ENCODE results near the gene CERS1. TPM values are rescaled to one million over a fixed set of nuclear protein-coding genes. Genes with fewer than 3 reads are reported as not detected.

The CERS1 gene
- total RNA-seq, 1 donor from 2014 or later: 15.7 TPM

DNA sequence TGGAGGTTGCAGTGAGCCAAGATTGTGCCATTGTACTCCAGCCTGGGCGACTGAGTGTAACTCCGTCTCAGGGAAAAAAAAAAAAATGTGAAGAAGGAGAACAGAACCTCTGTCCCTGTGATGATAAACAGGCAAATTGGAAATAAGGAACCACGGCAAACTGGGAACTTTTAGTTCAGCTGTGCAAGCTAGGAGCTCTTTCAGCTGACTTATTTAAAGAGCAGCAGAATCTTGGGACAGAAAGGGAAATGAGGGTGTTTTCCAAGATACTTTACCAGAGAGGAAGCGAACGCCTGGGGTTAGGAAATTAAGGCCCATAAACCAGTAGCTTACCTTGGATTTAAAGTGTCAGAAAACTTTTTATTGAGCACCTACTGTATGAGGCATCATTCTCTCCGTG lies 67.2 kb downstream of the CERS1 start:
- peaks cover 12% of the 10 kb centered on the region for H3K4me1 Mint-ChIP-seq (ENCODE audit: unreplicated experiment)
- TF ChIP-seq, protein P1, sequence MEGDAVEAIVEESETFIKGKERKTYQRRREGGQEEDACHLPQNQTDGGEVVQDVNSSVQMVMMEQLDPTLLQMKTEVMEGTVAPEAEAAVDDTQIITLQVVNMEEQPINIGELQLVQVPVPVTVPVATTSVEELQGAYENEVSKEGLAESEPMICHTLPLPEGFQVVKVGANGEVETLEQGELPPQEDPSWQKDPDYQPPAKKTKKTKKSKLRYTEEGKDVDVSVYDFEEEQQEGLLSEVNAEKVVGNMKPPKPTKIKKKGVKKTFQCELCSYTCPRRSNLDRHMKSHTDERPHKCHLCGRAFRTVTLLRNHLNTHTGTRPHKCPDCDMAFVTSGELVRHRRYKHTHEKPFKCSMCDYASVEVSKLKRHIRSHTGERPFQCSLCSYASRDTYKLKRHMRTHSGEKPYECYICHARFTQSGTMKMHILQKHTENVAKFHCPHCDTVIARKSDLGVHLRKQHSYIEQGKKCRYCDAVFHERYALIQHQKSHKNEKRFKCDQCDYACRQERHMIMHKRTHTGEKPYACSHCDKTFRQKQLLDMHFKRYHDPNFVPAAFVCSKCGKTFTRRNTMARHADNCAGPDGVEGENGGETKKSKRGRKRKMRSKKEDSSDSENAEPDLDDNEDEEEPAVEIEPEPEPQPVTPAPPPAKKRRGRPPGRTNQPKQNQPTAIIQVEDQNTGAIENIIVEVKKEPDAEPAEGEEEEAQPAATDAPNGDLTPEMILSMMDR (IDR thresholded peaks at IDR 0.05; ENCODE audit: unreplicated experiment): no peak
- no peak overlapping the region for H3K27ac Mint-ChIP-seq (ENCODE audit: unreplicated experiment)
- no peak overlapping the region for H3K4me3 Mint-ChIP-seq (ENCODE audit: unreplicated experiment)
- no peaks in the 10 kb centered on the region for H3K9me3 Mint-ChIP-seq (ENCODE audit: unreplicated experiment)
- peaks cover 5% of the 10 kb centered on the region for H3K36me3 Mint-ChIP-seq (ENCODE audit: low read depth, unreplicated experiment)
- peaks cover 2% of the 10 kb centered on the region for H3K27me3 Mint-ChIP-seq (ENCODE audit: unreplicated experiment)
- no peak for DNase-seq (ENCODE audit: low spot score)

Other genes starting within 250 kb of the CERS1 start
- 17.5 TPM for gene CRTC1, start 212.5 kb downstream of the CERS1 start, total RNA-seq (ENCODE audit: unreplicated experiment)
- not detected for gene COMP, start 104.9 kb downstream of the CERS1 start, total RNA-seq (ENCODE audit: unreplicated experiment)
- gene UPF1, start 64.2 kb downstream of the CERS1 start, total RNA-seq (ENCODE audit: unreplicated experiment): 69.8 TPM
- 213 TPM for gene COPE, start 23.2 kb upstream of the CERS1 start, total RNA-seq (ENCODE audit: unreplicated experiment)
- 33.7 TPM for gene DDX49, start 23.6 kb upstream of the CERS1 start, total RNA-seq (ENCODE audit: unreplicated experiment)
- 222 TPM for gene HOMER3, start 45.1 kb upstream of the CERS1 start, total RNA-seq (ENCODE audit: unreplicated experiment)
- 109 TPM for gene SUGP2, start 137.4 kb upstream of the CERS1 start, total RNA-seq (ENCODE audit: unreplicated experiment)
- 25.9 TPM for gene ARMC6, start 137.4 kb upstream of the CERS1 start, total RNA-seq (ENCODE audit: unreplicated experiment)
- gene SLC25A42, start 167.8 kb upstream of the CERS1 start, total RNA-seq (ENCODE audit: unreplicated experiment): 7.5 TPM
- 25.1 TPM for gene TMEM161A, start 242.3 kb upstream of the CERS1 start, total RNA-seq (ENCODE audit: unreplicated experiment)

All from endothelial cell (in vitro differentiated cells).